RWPE1 (cell line): ENCODE data around the gene FAM204A.

Source experiments
- CTCF ChIA-PET: fragments of 350-600 bp; sonication (Branson Sonifier 250); formaldehyde crosslinking; extraction: SDS; loops from one replicate; lab custom pipeline; 2021; lab: Yijun Ruan, JAX
- POLR2A ChIA-PET: fragments of 400-600 bp; formaldehyde crosslinking; extraction: SDS; loops from one replicate; lab custom pipeline; 2020; ENCODE audit warnings: antibody characterized with exemption; ENCODE audit not compliant: low non-redundant PET; lab: Yijun Ruan, JAX
- DNase-seq: peaks from one replicate; pipeline ENCODE4 v3.0.0; 2012; ENCODE audit warnings: low spot score
- H3K27ac ChIP-seq: fragments of 450-650 bp; 2 replicates; pipeline ENCODE4 v1.5.1; 2017
- TF ChIP-seq, protein P1 (sequence below): fragments of 450-650 bp; conservative IDR thresholded peaks from 2 replicates; pipeline ENCODE4 v1.5.1; 2017; ENCODE audit warnings: low read depth, mild to moderate bottlenecking

FAM204A gene

GRCh38 chr10:118253397-118253796 lies 88.7 kb downstream of the FAM204A start:
- CTCF ChIA-PET: interaction anchor here (1.2 kb wide), 1 partner anchor 11 kb away, joined by 3 read pairs; no protein-coding TSS in a partner anchor
- DNase-seq: no peak
- H3K27ac ChIP-seq: no peak overlapping the region
- POLR2A ChIA-PET: no interaction called here
- TF ChIP-seq, protein P1, sequence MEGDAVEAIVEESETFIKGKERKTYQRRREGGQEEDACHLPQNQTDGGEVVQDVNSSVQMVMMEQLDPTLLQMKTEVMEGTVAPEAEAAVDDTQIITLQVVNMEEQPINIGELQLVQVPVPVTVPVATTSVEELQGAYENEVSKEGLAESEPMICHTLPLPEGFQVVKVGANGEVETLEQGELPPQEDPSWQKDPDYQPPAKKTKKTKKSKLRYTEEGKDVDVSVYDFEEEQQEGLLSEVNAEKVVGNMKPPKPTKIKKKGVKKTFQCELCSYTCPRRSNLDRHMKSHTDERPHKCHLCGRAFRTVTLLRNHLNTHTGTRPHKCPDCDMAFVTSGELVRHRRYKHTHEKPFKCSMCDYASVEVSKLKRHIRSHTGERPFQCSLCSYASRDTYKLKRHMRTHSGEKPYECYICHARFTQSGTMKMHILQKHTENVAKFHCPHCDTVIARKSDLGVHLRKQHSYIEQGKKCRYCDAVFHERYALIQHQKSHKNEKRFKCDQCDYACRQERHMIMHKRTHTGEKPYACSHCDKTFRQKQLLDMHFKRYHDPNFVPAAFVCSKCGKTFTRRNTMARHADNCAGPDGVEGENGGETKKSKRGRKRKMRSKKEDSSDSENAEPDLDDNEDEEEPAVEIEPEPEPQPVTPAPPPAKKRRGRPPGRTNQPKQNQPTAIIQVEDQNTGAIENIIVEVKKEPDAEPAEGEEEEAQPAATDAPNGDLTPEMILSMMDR: no peak

DNA sequence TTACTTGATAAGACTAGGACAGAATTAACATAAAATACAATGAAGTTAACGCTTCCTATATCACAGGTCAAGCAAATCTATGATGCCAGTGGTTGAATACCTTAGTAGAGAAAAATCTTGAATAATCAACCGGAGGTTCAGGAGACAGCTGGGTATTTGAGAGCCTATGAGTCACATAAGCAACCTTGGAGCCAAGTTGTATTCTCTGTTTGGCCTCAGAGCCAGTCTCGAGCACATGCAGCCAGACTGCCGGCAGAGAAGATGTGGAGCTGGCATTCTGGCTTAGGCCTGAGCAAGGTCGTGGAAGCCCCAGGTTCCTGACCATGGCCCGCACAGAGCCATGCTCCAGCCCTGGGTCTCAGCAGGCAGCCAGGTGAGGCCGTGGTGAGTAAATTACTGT lies 90.3 kb downstream of the FAM204A start:
- no peak overlapping the region for H3K27ac ChIP-seq
- TF ChIP-seq, protein P1: no peak
- ChIA-PET CTCF (interaction anchor here (0.6 kb wide), 1 partner anchor 179 kb away, joined by 3 read pairs; no protein-coding TSS in a partner anchor), POLR2A (no interaction called here)
- peak; percentile 23 for DNase-seq

GRCh38 chr10:118249714-118250113 lies 92.4 kb downstream of the FAM204A start:
- POLR2A ChIA-PET: no interaction called here
- TF ChIP-seq, protein P1: no peak
- H3K27ac ChIP-seq: no peak overlapping the region
- DNase-seq: no peak
- CTCF ChIA-PET: interaction anchor here (0.9 to 1.2 kb wide), 3 partner anchors 10 to 819 kb away, joined by 3 to 5 read pairs (median 3); no protein-coding TSS in a partner anchor
